HepG2 (cell line): Measurements from ENCODE around the gene CST5. TPM values are rescaled to one million over a fixed set of nuclear protein-coding genes. Genes with fewer than 3 reads are reported as not detected.
"Not testable (repeated sequence)": the region's sequence is repeated elsewhere in the genome, so short reads cannot be mapped to it uniquely, and the experiment has no call there.

Experiments
- ATAC-seq: fragments of 200-7000 bp; cut with Tn5 transposase; 3 replicates; pipeline ENCODE4 v1.9.1; 2020; ENCODE audit warnings: mild to moderate bottlenecking, moderate library complexity
- BruUV-seq: library from RNA; stranded (reverse); fragments of 400-500 nt; replicated peaks from 2 replicates; lab custom pipeline; 2021; lab: Mats Ljungman, UMichigan
- CTCF ChIA-PET: fragments of 300-600 bp; formaldehyde crosslinking; extraction: SDS; loops from one replicate; lab custom pipeline; 2021; ENCODE audit warnings: low total read pairs, inconsistent platforms, low intra/inter-chr PET ratio; lab: Yijun Ruan, JAX
- POLR2A ChIA-PET: fragments of 350-600 bp; sonication (Branson Sonifier 250); formaldehyde crosslinking; loops from one replicate; lab custom pipeline; 2020; ENCODE audit warnings: antibody characterized with exemption, inconsistent platforms; lab: Yijun Ruan, JAX
- DNase-seq: peaks from one replicate; pipeline ENCODE4 v3.0.0-alpha.2; 2015; ENCODE audit warnings: low spot score
- FAIRE-seq: peaks from 3 replicates; lab custom pipeline; 2011; peaks lifted over from hg19 to GRCh38; lab: Jason Lieb, UNC
- H2AFZ ChIP-seq: one replicate; pipeline ENCODE4 v1.6.1; 2011; ENCODE audit warnings: low read length, inconsistent platforms
- H3K27ac ChIP-seq: fragments of 300-600 bp; 3 replicates; pipeline ENCODE4 v1.8.0; 2011; ENCODE audit warnings: mixed run types, mild to moderate bottlenecking, mixed read lengths, low read length, inconsistent platforms; ENCODE audit not compliant: insufficient read depth; ENCODE audit errors: extremely low read length
- H3K27me3 ChIP-seq, 2 experiments: fragments of 200-600 bp in 1 of 2; 2 replicates in 1 of 2; 3 replicates in 1 of 2; pipeline versions ENCODE4 v1.6.0 to v1.8.0; 2011; ENCODE audit warnings: low read length in 2 of 2, mild to moderate bottlenecking in 2 of 2, moderate library complexity in 2 of 2, inconsistent platforms in 1 of 2; ENCODE audit not compliant: insufficient read depth in 2 of 2, control insufficient read depth in 1 of 2
- H3K36me3 ChIP-seq, 2 experiments: fragments of 200-600 bp in 1 of 2; replicated peaks in 1 of 2; 2 replicates in 1 of 2; 3 replicates in 1 of 2; pipeline versions ENCODE4 v1.5.1 to v1.8.0; 2011; ENCODE audit warnings: low read length in 2 of 2, inconsistent platforms in 1 of 2; ENCODE audit not compliant: insufficient read depth in 2 of 2, control insufficient read depth in 1 of 2
- H3K4me1 ChIP-seq: 2 replicates; pipeline ENCODE4 v1.5.1; 2012; ENCODE audit warnings: low read length, inconsistent platforms; ENCODE audit not compliant: insufficient read depth
- H3K4me2 ChIP-seq: 2 replicates; pipeline ENCODE4 v1.6.0; 2011; ENCODE audit warnings: low read depth, low read length, inconsistent platforms
- H3K4me3 ChIP-seq, 3 experiments: fragments of 200-600 bp in 1 of 3; sonication (generic), shearing (Covaris generic) in 1 of 3; replicated peaks in 1 of 3; 2 replicates each; pipeline ENCODE4 v1.5.1; 2011 to 2016; ENCODE audit warnings: low read length in 3 of 3, inconsistent platforms in 2 of 3, low read depth in 2 of 3, mild to moderate bottlenecking in 2 of 3, control low read depth in 1 of 3, mixed read lengths in 1 of 3; ENCODE audit not compliant: insufficient read depth in 1 of 3
- H3K79me2 ChIP-seq: one replicate; pipeline ENCODE4 v1.6.1; 2011; ENCODE audit warnings: low read length, inconsistent platforms; ENCODE audit not compliant: insufficient read depth
- H3K9ac ChIP-seq: 2 replicates; pipeline ENCODE4 v1.6.0; 2011; ENCODE audit warnings: mild to moderate bottlenecking, low read depth, low read length, inconsistent platforms; ENCODE audit not compliant: insufficient read depth
- H3K9me3 ChIP-seq: 2 replicates; pipeline ENCODE4 v1.5.1; 2012; ENCODE audit warnings: mild to moderate bottlenecking, low read length
- H4K20me1 ChIP-seq: 2 replicates; pipeline ENCODE4 v1.6.0; 2011; ENCODE audit warnings: inconsistent platforms, mild to moderate bottlenecking, low read length, moderate library complexity; ENCODE audit not compliant: insufficient read depth
- CBX5 ChIP-seq: sonication (generic); formaldehyde crosslinking; IDR thresholded peaks from 2 replicates; pipeline ENCODE4 v1.4.0; 2020; ENCODE audit warnings: missing genetic modification reagents, borderline replicate concordance
- GATAD1 ChIP-seq: IDR thresholded peaks from 2 replicates; pipeline ENCODE4 v1.6.1; 2016; ENCODE audit warnings: missing genetic modification reagents, missing compliant biosample characterization
- HDAC1 ChIP-seq: sonication (generic); formaldehyde crosslinking; IDR thresholded peaks from 2 replicates; pipeline ENCODE4 v1.5.1; 2020; ENCODE audit warnings: mild to moderate bottlenecking, missing genetic modification reagents
- HNRNPLL ChIP-seq: fragments of 200-400 bp; formaldehyde crosslinking; IDR thresholded peaks from 2 replicates; pipeline ENCODE4 v1.6.1; 2017; ENCODE audit warnings: mild to moderate bottlenecking, low read depth, low read length; ENCODE audit not compliant: poor library complexity, severe bottlenecking
- JUNB ChIP-seq: sonication (generic); formaldehyde crosslinking; IDR thresholded peaks from 2 replicates; pipeline ENCODE4 v1.8.0; 2022; ENCODE audit warnings: missing genetic modification reagents, mild to moderate bottlenecking, borderline replicate concordance
- KDM4B ChIP-seq: sonication (generic); formaldehyde crosslinking; IDR thresholded peaks from 2 replicates; pipeline ENCODE4 v1.4.0; 2020; ENCODE audit warnings: missing genetic modification reagents
- RBM22 ChIP-seq: fragments of 200-400 bp; formaldehyde crosslinking; optimal IDR thresholded peaks from 2 replicates; pipeline ENCODE3; 2017; ENCODE audit warnings: mild to moderate bottlenecking, low read length, moderate library complexity
- RXRB ChIP-seq: IDR thresholded peaks from 2 replicates; pipeline ENCODE4 v1.6.1; 2016; ENCODE audit warnings: borderline replicate concordance, missing genetic modification reagents, missing compliant biosample characterization
- ZNF10 ChIP-seq: sonication (generic); formaldehyde crosslinking; IDR thresholded peaks from 2 replicates; pipeline ENCODE4 v1.4.0; 2020; ENCODE audit warnings: mild to moderate bottlenecking, low read depth, missing genetic modification reagents, borderline replicate concordance
- ZNF234 ChIP-seq: sonication (generic); formaldehyde crosslinking; conservative IDR thresholded peaks from 2 replicates; pipeline ENCODE4 v1.5.1; 2020; ENCODE audit warnings: mild to moderate bottlenecking, missing genetic modification reagents
- ZNF33B ChIP-seq: sonication (generic); formaldehyde crosslinking; IDR thresholded peaks from 2 replicates; pipeline ENCODE4 v1.5.1; 2020; ENCODE audit warnings: mild to moderate bottlenecking, missing genetic modification reagents
- WGBS: methylation state at CpG from one replicate; pipeline ENCODE4 v1.1.6; 2017; ENCODE audit warnings: low lambda C conversion rate; 5-methylcytosine and 5-hydroxymethylcytosine counted together
- in situ Hi-C: cut with HindIII; loops from 2 replicates; pipeline ENCODE4 v1.10.0; 2017; ENCODE audit warnings: low pct_unique_long_range_greater_than_20kb; ENCODE audit not compliant: extremely low pct_ligation_motif_present
- intact Hi-C: fragments of 100-400 bp; cut with micrococcal nuclease; formaldehyde crosslinking; loops from one replicate; pipeline ENCODE4 v1.10.0; 2022; ENCODE audit not compliant: unreplicated experiment
- polyA plus RNA-seq, 8 experiments: library from polyadenylated mRNA; depleted of rRNA in 3 of 8; stranded (reverse) in 7 of 8; unstranded in 1 of 8; fragments of >200 nt; fragmentation: Illumina TruSeq in 4 of 8; extraction: Trizol in 4 of 8; gene quantifications; 2 replicates each; pipeline versions ENCODE4 v1.2.1 to v1.2.3, GENCODE V29; 2011 to 2016; ENCODE audit warnings: low read depth in 4 of 8, missing spikeins in 1 of 8, mixed read lengths in 1 of 8; ENCODE audit not compliant: insufficient read depth in 1 of 8
- total RNA-seq, 5 experiments: library from RNA; depleted of rRNA; stranded (reverse); fragments of >200 nt; fragmentation: Illumina TruSeq; extraction: Trizol; gene quantifications; 2 replicates each; pipeline ENCODE4 v1.2.3, GENCODE V29; 2016; ENCODE audit warnings: low read depth in 1 of 5
- TF ChIP-seq, protein P1 (sequence below): sonication (generic); formaldehyde crosslinking; IDR thresholded peaks from 2 replicates; pipeline ENCODE4 v1.8.1; 2022; ENCODE audit warnings: low read depth, mild to moderate bottlenecking, missing genetic modification reagents
- TF ChIP-seq, protein P2 (sequence below): sonication (generic); formaldehyde crosslinking; IDR thresholded peaks from 2 replicates; pipeline ENCODE4 v1.9.0; 2021; ENCODE audit warnings: missing genetic modification reagents, borderline replicate concordance

Gene CST5
- total and polyA plus RNA-seq, 2 of the 13 experiments (the other 11 are each of a cell fraction or from before 2014, with no cell fraction given) = 0.16 TPM; not detected in 1

- TF ChIP-seq, protein P1, sequence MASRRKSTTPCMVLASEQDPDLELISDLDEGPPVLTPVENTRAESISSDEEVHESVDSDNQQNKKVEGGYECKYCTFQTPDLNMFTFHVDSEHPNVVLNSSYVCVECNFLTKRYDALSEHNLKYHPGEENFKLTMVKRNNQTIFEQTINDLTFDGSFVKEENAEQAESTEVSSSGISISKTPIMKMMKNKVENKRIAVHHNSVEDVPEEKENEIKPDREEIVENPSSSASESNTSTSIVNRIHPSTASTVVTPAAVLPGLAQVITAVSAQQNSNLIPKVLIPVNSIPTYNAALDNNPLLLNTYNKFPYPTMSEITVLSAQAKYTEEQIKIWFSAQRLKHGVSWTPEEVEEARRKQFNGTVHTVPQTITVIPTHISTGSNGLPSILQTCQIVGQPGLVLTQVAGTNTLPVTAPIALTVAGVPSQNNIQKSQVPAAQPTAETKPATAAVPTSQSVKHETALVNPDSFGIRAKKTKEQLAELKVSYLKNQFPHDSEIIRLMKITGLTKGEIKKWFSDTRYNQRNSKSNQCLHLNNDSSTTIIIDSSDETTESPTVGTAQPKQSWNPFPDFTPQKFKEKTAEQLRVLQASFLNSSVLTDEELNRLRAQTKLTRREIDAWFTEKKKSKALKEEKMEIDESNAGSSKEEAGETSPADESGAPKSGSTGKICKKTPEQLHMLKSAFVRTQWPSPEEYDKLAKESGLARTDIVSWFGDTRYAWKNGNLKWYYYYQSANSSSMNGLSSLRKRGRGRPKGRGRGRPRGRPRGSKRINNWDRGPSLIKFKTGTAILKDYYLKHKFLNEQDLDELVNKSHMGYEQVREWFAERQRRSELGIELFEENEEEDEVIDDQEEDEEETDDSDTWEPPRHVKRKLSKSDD (CRISPR knock-in tag) = no peak
- TF ChIP-seq KDM4B (CRISPR knock-in tag) (no peak), HNRNPLL (no peak), ZNF234 (CRISPR knock-in tag) (no peak), ZNF33B (CRISPR knock-in tag) (no peak), CBX5 (CRISPR knock-in tag) (no peak), RXRB (CRISPR knock-in tag) (no peak), HDAC1 (CRISPR knock-in tag) (no peak), ZNF10 (no peak), JUNB (no peak), RBM22 (no peak), GATAD1 (CRISPR knock-in tag) (no peak)
- TF ChIP-seq, protein P2, sequence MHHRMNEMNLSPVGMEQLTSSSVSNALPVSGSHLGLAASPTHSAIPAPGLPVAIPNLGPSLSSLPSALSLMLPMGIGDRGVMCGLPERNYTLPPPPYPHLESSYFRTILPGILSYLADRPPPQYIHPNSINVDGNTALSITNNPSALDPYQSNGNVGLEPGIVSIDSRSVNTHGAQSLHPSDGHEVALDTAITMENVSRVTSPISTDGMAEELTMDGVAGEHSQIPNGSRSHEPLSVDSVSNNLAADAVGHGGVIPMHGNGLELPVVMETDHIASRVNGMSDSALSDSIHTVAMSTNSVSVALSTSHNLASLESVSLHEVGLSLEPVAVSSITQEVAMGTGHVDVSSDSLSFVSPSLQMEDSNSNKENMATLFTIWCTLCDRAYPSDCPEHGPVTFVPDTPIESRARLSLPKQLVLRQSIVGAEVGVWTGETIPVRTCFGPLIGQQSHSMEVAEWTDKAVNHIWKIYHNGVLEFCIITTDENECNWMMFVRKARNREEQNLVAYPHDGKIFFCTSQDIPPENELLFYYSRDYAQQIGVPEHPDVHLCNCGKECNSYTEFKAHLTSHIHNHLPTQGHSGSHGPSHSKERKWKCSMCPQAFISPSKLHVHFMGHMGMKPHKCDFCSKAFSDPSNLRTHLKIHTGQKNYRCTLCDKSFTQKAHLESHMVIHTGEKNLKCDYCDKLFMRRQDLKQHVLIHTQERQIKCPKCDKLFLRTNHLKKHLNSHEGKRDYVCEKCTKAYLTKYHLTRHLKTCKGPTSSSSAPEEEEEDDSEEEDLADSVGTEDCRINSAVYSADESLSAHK (CRISPR knock-in tag) = no peak
These were observed 36.3 kb upstream of the CST5 start (continued) for GRCh38 chr20:23915844-23916243.

DNA sequence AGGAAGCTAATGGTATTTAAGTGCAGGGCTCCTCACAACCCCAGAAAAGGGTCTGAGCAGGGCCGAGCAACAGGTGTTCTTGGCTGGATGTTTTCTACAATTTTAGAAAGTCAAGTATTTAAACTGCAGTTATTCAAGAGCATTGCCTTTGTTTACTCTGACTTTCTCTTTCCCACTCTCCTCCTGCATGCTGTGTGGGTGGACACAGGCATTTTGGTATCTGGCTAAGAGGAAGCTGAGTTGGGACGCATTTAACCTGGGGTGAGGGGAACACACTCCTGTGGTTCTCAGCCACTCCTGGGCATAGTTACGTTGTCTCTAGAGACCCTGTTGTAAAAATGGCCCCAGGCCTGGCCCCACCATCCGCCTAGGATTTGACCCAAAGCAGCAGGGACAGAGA is 34.9 kb upstream of the CST5 start:
- H3K9me3 ChIP-seq, BruUV-seq, H3K27ac ChIP-seq, H3K79me2 ChIP-seq, H3K4me3 ChIP-seq, intact Hi-C loops, H3K4me1 ChIP-seq, CTCF ChIA-PET, FAIRE-seq, H3K36me3 ChIP-seq, POLR2A ChIA-PET, ATAC-seq, H3K9ac ChIP-seq, in situ Hi-C loops, H3K4me2 ChIP-seq, DNase-seq, H4K20me1 ChIP-seq, H2AFZ ChIP-seq: not testable (repeated sequence)
- peaks cover 0 to 11% of the 10 kb centered on the region in 2 experiments; a peak in 1 of 5 replicates for H3K27me3 ChIP-seq
- 6% methylated on average over 4 of the region's 4 CpGs for WGBS
